HepG2 (cell line): ENCODE results near the gene CARS2. TPM values are rescaled to one million over a fixed set of nuclear protein-coding genes. Genes with fewer than 3 reads are reported as not detected.

Experiments used
- CREB1 ChIP-seq, 2 experiments: fragments of 450-650 bp in 1 of 2; IDR thresholded peaks; 2 replicates each; pipeline ENCODE4 v1.6.1; 2016 to 2017; ENCODE audit warnings: control low read depth in 1 of 2, mild to moderate bottlenecking in 1 of 2, missing compliant biosample characterization in 1 of 2, missing genetic modification characterization in 1 of 2
- ETV5 ChIP-seq: IDR thresholded peaks from 2 replicates; pipeline ENCODE4 v1.6.1; 2018; ENCODE audit warnings: missing biosample characterization, missing genetic modification reagents, inconsistent platforms, borderline replicate concordance
- GMEB1 ChIP-seq: sonication (generic); formaldehyde crosslinking; IDR thresholded peaks from 2 replicates; pipeline ENCODE4 v1.5.1; 2020; ENCODE audit warnings: missing genetic modification reagents, mild to moderate bottlenecking, borderline replicate concordance
- HOXD1 ChIP-seq: sonication (generic); formaldehyde crosslinking; IDR thresholded peaks from 2 replicates; pipeline ENCODE4 v1.5.0; 2020; ENCODE audit warnings: missing genetic modification reagents
- LBX2 ChIP-seq: sonication (generic); formaldehyde crosslinking; IDR thresholded peaks from 2 replicates; pipeline ENCODE4 v1.5.0; 2020; ENCODE audit warnings: missing genetic modification reagents, mild to moderate bottlenecking, borderline replicate concordance
- MEF2D ChIP-seq: sonication (generic); formaldehyde crosslinking; IDR thresholded peaks from 2 replicates; pipeline ENCODE4 v1.5.1; 2020; ENCODE audit warnings: mild to moderate bottlenecking, missing genetic modification reagents
- MTF1 ChIP-seq: sonication (generic); formaldehyde crosslinking; IDR thresholded peaks from 2 replicates; pipeline ENCODE4 v1.5.0; 2020; ENCODE audit warnings: missing genetic modification reagents
- NCOA5 ChIP-seq: sonication (generic); formaldehyde crosslinking; IDR thresholded peaks from 2 replicates; pipeline ENCODE4 v1.4.0; 2020; ENCODE audit warnings: missing genetic modification reagents
- PAWR ChIP-seq: sonication (generic); formaldehyde crosslinking; IDR thresholded peaks from 2 replicates; pipeline ENCODE4 v1.4.0; 2020; ENCODE audit warnings: missing genetic modification reagents, mild to moderate bottlenecking, borderline replicate concordance
- PLSCR1 ChIP-seq: sonication (generic); formaldehyde crosslinking; IDR thresholded peaks from 2 replicates; pipeline ENCODE4 v1.5.0; 2020; ENCODE audit warnings: missing genetic modification reagents, mild to moderate bottlenecking, borderline replicate concordance
- POLR2A ChIP-seq, 2 experiments: IDR thresholded peaks; 2 replicates each; pipeline ENCODE4 v1.6.1; 2011; ENCODE audit warnings: low read depth in 2 of 2, low read length in 2 of 2, mild to moderate bottlenecking in 1 of 2, moderate library complexity in 1 of 2; ENCODE audit not compliant: insufficient read depth in 1 of 2
- PPARG ChIP-seq: conservative IDR thresholded peaks from 2 replicates; pipeline ENCODE4 v1.6.1; 2016; ENCODE audit warnings: missing biosample characterization, missing genetic modification reagents
- SNRNP70 ChIP-seq: fragments of 200-400 bp; formaldehyde crosslinking; IDR thresholded peaks from 2 replicates; pipeline ENCODE4 v1.6.1; 2017; ENCODE audit warnings: mild to moderate bottlenecking, low read depth, low read length, moderate library complexity
- SRSF4 ChIP-seq: fragments of 200-400 bp; formaldehyde crosslinking; IDR thresholded peaks from one replicate; pipeline ENCODE4 v1.6.1; 2018; ENCODE audit warnings: mild to moderate bottlenecking, low read depth, low read length, moderate library complexity; ENCODE audit not compliant: poor library complexity, severe bottlenecking
- TCF12 ChIP-seq, 2 experiments: fragments of 450-650 bp in 1 of 2; sonication (generic) in 1 of 2; formaldehyde crosslinking in 1 of 2; IDR thresholded peaks; 2 replicates each; pipeline versions ENCODE4 v1.6.1 to v1.8.0; 2017 to 2022; ENCODE audit warnings: antibody characterized with exemption in 1 of 2, mild to moderate bottlenecking in 1 of 2, missing genetic modification reagents in 1 of 2, moderate library complexity in 1 of 2
- U2AF2 ChIP-seq: fragments of 200-400 bp; formaldehyde crosslinking; IDR thresholded peaks from 2 replicates; pipeline ENCODE4 v1.6.1; 2017; ENCODE audit warnings: low read depth, mild to moderate bottlenecking, low read length
- YY1 ChIP-seq: IDR thresholded peaks from 2 replicates; pipeline ENCODE4 v1.6.1; 2011; ENCODE audit warnings: low read length, low read depth, moderate library complexity, mild to moderate bottlenecking; ENCODE audit not compliant: insufficient read depth, insufficient replicate concordance
- ZBTB7A ChIP-seq: sonication (generic); formaldehyde crosslinking; IDR thresholded peaks from 2 replicates; pipeline ENCODE4 v1.8.0; 2022; ENCODE audit warnings: mild to moderate bottlenecking, missing genetic modification reagents
- ZNF33B ChIP-seq: sonication (generic); formaldehyde crosslinking; IDR thresholded peaks from 2 replicates; pipeline ENCODE4 v1.5.1; 2020; ENCODE audit warnings: mild to moderate bottlenecking, missing genetic modification reagents
- ZNF350 ChIP-seq: sonication (generic); formaldehyde crosslinking; IDR thresholded peaks from 2 replicates; pipeline ENCODE4 v1.4.0; 2020; ENCODE audit warnings: mild to moderate bottlenecking, low read depth, missing genetic modification reagents, borderline replicate concordance
- ZNF431 ChIP-seq: sonication (generic); formaldehyde crosslinking; IDR thresholded peaks from 2 replicates; pipeline ENCODE4 v1.9.0; 2022; ENCODE audit warnings: missing genetic modification reagents, low read depth, mild to moderate bottlenecking, borderline replicate concordance
- ZNF572 ChIP-seq: sonication (generic); formaldehyde crosslinking; IDR thresholded peaks from 2 replicates; pipeline ENCODE4 v1.5.1; 2020; ENCODE audit warnings: mild to moderate bottlenecking, missing genetic modification reagents
- ZZZ3 ChIP-seq: sonication (generic); formaldehyde crosslinking; IDR thresholded peaks from 2 replicates; pipeline ENCODE4 v1.4.0; 2020; ENCODE audit warnings: missing genetic modification reagents, mild to moderate bottlenecking, borderline replicate concordance
- polyA plus RNA-seq, 8 experiments: library from polyadenylated mRNA; depleted of rRNA in 3 of 8; stranded (reverse) in 7 of 8; unstranded in 1 of 8; fragments of >200 nt; fragmentation: Illumina TruSeq in 4 of 8; extraction: Trizol in 4 of 8; gene quantifications; 2 replicates each; pipeline versions ENCODE4 v1.2.1 to v1.2.3, GENCODE V29; 2011 to 2016; ENCODE audit warnings: low read depth in 4 of 8, missing spikeins in 1 of 8, mixed read lengths in 1 of 8; ENCODE audit not compliant: insufficient read depth in 1 of 8
- total RNA-seq, 5 experiments: library from RNA; depleted of rRNA; stranded (reverse); fragments of >200 nt; fragmentation: Illumina TruSeq; extraction: Trizol; gene quantifications; 2 replicates each; pipeline ENCODE4 v1.2.3, GENCODE V29; 2016; ENCODE audit warnings: low read depth in 1 of 5
- TF ChIP-seq, protein P1 (sequence below): sonication (generic); formaldehyde crosslinking; IDR thresholded peaks from 2 replicates; pipeline ENCODE4 v1.8.1; 2023; ENCODE audit warnings: missing genetic modification reagents, mild to moderate bottlenecking, borderline replicate concordance

Gene CARS2
- total and polyA plus RNA-seq, 2 of the 13 experiments (the other 11 are each of a cell fraction or from before 2014, with no cell fraction given): 41.1 to 59.3 TPM

GRCh38 chr13:110600261-110600819 lies 105.6 kb downstream of the CARS2 start (continued):
- TF ChIP-seq YY1: no peak
- no peak for TF ChIP-seq ZBTB7A (CRISPR knock-in tag)
- no peak for TF ChIP-seq ZZZ3
- TF ChIP-seq LBX2 (CRISPR knock-in tag): no peak
- TF ChIP-seq, protein P1, sequence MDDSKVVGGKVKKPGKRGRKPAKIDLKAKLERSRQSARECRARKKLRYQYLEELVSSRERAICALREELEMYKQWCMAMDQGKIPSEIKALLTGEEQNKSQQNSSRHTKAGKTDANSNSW (CRISPR knock-in tag): no peak
- TF ChIP-seq MEF2D (CRISPR knock-in tag): no peak
- no peak for TF ChIP-seq ZNF350 (CRISPR knock-in tag)
- no peak for TF ChIP-seq ZNF431 (CRISPR knock-in tag)
- no peak for TF ChIP-seq MTF1 (CRISPR knock-in tag)
- TF ChIP-seq SNRNP70: no peak
- peak; percentile 84 for TF ChIP-seq PPARG (CRISPR knock-in tag)
- no peak for TF ChIP-seq ZNF572 (CRISPR knock-in tag)
- TF ChIP-seq ETV5 (CRISPR knock-in tag): no peak; the same call in 1 of the 2 replicates
- TF ChIP-seq SRSF4: no peak
- no peak for TF ChIP-seq NCOA5
- no peak for TF ChIP-seq PAWR
- TF ChIP-seq CREB1 (IDR thresholded peaks at IDR 0.05): no peak
- TF ChIP-seq CREB1 (CRISPR knock-in tag; IDR thresholded peaks at IDR 0.05): no peak
- TF ChIP-seq ZNF33B (CRISPR knock-in tag): no peak
- TF ChIP-seq GMEB1: no peak
- TF ChIP-seq U2AF2: no peak
- no peak for TF ChIP-seq TCF12 (IDR thresholded peaks at IDR 0.05)
- TF ChIP-seq TCF12 (CRISPR knock-in tag; IDR thresholded peaks at IDR 0.05): no peak
- no peak for TF ChIP-seq PLSCR1
- no peak for TF ChIP-seq HOXD1 (CRISPR knock-in tag)
- no peak for TF ChIP-seq POLR2A (IDR thresholded peaks at IDR 0.05; ENCODE audit: insufficient read depth in 1 of 2, low read depth in 2 of 2, low read length in 2 of 2)
